K562 (cell line): ENCODE measurements around the gene SEC23IP. TPM values are rescaled to one million over a fixed set of nuclear protein-coding genes. Genes with fewer than 3 reads are reported as not detected.

Experiments
- CEBPG ChIP-seq, 3 experiments: fragments of 200-800 bp in 1 of 3; sonication (Bioruptor generic) in 1 of 3; sonication (generic) in 1 of 3; formaldehyde crosslinking in 1 of 3; IDR thresholded peaks in 2 of 3; conservative IDR thresholded peaks in 1 of 3; 2 replicates each; pipeline versions ENCODE4 v1.6.1 to v1.8.0; 2016 to 2022; ENCODE audit warnings: missing compliant biosample characterization in 2 of 3, missing genetic modification characterization in 2 of 3, mild to moderate bottlenecking in 1 of 3, missing genetic modification reagents in 1 of 3
- E2F3 ChIP-seq: fragments of 250-450 bp; sonication (Bioruptor Pico); IDR thresholded peaks from 2 replicates; pipeline ENCODE4 v1.4.0; 2020; ENCODE audit warnings: mild to moderate bottlenecking
- FOSL1 ChIP-seq: fragments of 200-800 bp; sonication (Bioruptor generic); conservative IDR thresholded peaks from 2 replicates; pipeline ENCODE4 v1.6.1; 2016; ENCODE audit warnings: missing genetic modification characterization, missing compliant biosample characterization
- FOXK1 ChIP-seq: sonication (generic); formaldehyde crosslinking; IDR thresholded peaks from 2 replicates; pipeline ENCODE4 v1.8.0; 2022; ENCODE audit warnings: missing genetic modification reagents, mild to moderate bottlenecking, borderline replicate concordance
- RAD51 ChIP-seq: fragments of 450-650 bp; IDR thresholded peaks from 2 replicates; pipeline ENCODE4 v1.7.1; 2016; ENCODE audit warnings: low read depth, mild to moderate bottlenecking, borderline replicate concordance
- TFAP4 ChIP-seq: sonication (generic); formaldehyde crosslinking; IDR thresholded peaks from 2 replicates; pipeline ENCODE4 v1.8.0; 2022; ENCODE audit warnings: missing genetic modification reagents, mild to moderate bottlenecking, moderate library complexity, borderline replicate concordance
- ZNF140 ChIP-seq: fragments of 250-450 bp; sonication (Bioruptor Pico); IDR thresholded peaks from 2 replicates; pipeline ENCODE4 v1.8.0; 2021; ENCODE audit warnings: moderate library complexity, mild to moderate bottlenecking, inconsistent platforms
- ZNF282 ChIP-seq: sonication (generic); formaldehyde crosslinking; IDR thresholded peaks from 2 replicates; pipeline ENCODE4 v1.8.1; 2023; ENCODE audit warnings: missing genetic modification reagents
- ZNF609 ChIP-seq: sonication (generic); formaldehyde crosslinking; IDR thresholded peaks from 2 replicates; pipeline ENCODE4 v1.8.1; 2023; ENCODE audit warnings: missing genetic modification reagents, mild to moderate bottlenecking, borderline replicate concordance
- ZNF830 ChIP-seq: fragments of 250-450 bp; sonication (Bioruptor Pico); IDR thresholded peaks from 2 replicates; pipeline ENCODE4 v1.5.0; 2021; ENCODE audit warnings: mild to moderate bottlenecking
- polyA plus RNA-seq, 8 experiments: library from polyadenylated mRNA; depleted of rRNA in 4 of 8; stranded (reverse) in 5 of 8; unstranded in 3 of 8; fragments of >200 nt; fragmentation: Nextera tagmentation in 2 of 8; fragmentation: Illumina TruSeq in 1 of 8; extraction: Ambion mirVana in 2 of 8; extraction: Trizol in 1 of 8; gene quantifications; 2 replicates each; pipeline versions ENCODE4 v1.2.1 to v1.2.3, GENCODE V29; 2011 to 2014; ENCODE audit warnings: inconsistent platforms in 1 of 8, missing spikeins in 1 of 8
- total RNA-seq, 7 experiments: library from RNA; depleted of rRNA in 6 of 7; stranded (reverse); fragments of >200 nt in 6 of 7; fragmentation: Illumina TruSeq in 2 of 7; extraction: Trizol in 2 of 7; gene quantifications; 2 replicates each; pipeline versions ENCODE4 v1.2.1 to v1.2.3, GENCODE V29; 2011 to 2021; ENCODE audit warnings: low replicate concordance in 1 of 7
- TF ChIP-seq, protein P1 (sequence below): fragments of 150-350 bp; IDR thresholded peaks from 2 replicates; pipeline ENCODE4 v1.6.1; 2014; ENCODE audit warnings: low read depth, mild to moderate bottlenecking, low read length, borderline replicate concordance
- TF ChIP-seq, protein P2 (sequence below): fragments of 250-450 bp; sonication (Bioruptor Pico); IDR thresholded peaks from 2 replicates; pipeline ENCODE4 v1.4.0; 2020

Gene SEC23IP
- total and polyA plus RNA-seq, 9 of the 15 experiments (the other 6 are each of a cell fraction or from before 2014, with no cell fraction given) = 15.8 to 38.4 (median 22.5) TPM

- TF ChIP-seq, protein P1, sequence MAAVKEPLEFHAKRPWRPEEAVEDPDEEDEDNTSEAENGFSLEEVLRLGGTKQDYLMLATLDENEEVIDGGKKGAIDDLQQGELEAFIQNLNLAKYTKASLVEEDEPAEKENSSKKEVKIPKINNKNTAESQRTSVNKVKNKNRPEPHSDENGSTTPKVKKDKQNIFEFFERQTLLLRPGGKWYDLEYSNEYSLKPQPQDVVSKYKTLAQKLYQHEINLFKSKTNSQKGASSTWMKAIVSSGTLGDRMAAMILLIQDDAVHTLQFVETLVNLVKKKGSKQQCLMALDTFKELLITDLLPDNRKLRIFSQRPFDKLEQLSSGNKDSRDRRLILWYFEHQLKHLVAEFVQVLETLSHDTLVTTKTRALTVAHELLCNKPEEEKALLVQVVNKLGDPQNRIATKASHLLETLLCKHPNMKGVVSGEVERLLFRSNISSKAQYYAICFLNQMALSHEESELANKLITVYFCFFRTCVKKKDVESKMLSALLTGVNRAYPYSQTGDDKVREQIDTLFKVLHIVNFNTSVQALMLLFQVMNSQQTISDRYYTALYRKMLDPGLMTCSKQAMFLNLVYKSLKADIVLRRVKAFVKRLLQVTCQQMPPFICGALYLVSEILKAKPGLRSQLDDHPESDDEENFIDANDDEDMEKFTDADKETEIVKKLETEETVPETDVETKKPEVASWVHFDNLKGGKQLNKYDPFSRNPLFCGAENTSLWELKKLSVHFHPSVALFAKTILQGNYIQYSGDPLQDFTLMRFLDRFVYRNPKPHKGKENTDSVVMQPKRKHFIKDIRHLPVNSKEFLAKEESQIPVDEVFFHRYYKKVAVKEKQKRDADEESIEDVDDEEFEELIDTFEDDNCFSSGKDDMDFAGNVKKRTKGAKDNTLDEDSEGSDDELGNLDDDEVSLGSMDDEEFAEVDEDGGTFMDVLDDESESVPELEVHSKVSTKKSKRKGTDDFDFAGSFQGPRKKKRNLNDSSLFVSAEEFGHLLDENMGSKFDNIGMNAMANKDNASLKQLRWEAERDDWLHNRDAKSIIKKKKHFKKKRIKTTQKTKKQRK = no peak
- TF ChIP-seq E2F3 (CRISPR knock-in tag) = no peak
- TF ChIP-seq ZNF609 (CRISPR knock-in tag) = no peak
- TF ChIP-seq ZNF830 = no peak
- TF ChIP-seq TFAP4 (CRISPR knock-in tag) = no peak
- no peak for TF ChIP-seq FOSL1 (tag)
- no peak for TF ChIP-seq RAD51
- TF ChIP-seq, protein P2, sequence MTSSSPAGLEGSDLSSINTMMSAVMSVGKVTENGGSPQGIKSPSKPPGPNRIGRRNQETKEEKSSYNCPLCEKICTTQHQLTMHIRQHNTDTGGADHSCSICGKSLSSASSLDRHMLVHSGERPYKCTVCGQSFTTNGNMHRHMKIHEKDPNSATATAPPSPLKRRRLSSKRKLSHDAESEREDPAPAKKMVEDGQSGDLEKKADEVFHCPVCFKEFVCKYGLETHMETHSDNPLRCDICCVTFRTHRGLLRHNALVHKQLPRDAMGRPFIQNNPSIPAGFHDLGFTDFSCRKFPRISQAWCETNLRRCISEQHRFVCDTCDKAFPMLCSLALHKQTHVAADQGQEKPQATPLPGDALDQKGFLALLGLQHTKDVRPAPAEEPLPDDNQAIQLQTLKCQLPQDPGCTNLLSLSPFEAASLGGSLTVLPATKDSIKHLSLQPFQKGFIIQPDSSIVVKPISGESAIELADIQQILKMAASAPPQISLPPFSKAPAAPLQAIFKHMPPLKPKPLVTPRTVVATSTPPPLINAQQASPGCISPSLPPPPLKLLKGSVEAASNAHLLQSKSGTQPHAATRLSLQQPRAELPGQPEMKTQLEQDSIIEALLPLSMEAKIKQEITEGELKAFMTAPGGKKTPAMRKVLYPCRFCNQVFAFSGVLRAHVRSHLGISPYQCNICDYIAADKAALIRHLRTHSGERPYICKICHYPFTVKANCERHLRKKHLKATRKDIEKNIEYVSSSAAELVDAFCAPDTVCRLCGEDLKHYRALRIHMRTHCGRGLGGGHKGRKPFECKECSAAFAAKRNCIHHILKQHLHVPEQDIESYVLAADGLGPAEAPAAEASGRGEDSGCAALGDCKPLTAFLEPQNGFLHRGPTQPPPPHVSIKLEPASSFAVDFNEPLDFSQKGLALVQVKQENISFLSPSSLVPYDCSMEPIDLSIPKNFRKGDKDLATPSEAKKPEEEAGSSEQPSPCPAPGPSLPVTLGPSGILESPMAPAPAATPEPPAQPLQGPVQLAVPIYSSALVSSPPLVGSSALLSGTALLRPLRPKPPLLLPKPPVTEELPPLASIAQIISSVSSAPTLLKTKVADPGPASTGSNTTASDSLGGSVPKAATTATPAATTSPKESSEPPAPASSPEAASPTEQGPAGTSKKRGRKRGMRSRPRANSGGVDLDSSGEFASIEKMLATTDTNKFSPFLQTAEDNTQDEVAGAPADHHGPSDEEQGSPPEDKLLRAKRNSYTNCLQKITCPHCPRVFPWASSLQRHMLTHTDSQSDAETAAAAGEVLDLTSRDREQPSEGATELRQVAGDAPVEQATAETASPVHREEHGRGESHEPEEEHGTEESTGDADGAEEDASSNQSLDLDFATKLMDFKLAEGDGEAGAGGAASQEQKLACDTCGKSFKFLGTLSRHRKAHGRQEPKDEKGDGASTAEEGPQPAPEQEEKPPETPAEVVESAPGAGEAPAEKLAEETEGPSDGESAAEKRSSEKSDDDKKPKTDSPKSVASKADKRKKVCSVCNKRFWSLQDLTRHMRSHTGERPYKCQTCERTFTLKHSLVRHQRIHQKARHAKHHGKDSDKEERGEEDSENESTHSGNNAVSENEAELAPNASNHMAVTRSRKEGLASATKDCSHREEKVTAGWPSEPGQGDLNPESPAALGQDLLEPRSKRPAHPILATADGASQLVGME (CRISPR knock-in tag) = no peak
- no peak for TF ChIP-seq ZNF282 (CRISPR knock-in tag)
- no peak for TF ChIP-seq CEBPG (CRISPR knock-in tag; IDR thresholded peaks at IDR 0.05)
- TF ChIP-seq CEBPG (tag; conservative IDR thresholded peaks at IDR 0.05 in 1 of 2, IDR thresholded peaks at IDR 0.05 in 1 of 2) = no peak
- TF ChIP-seq FOXK1 (CRISPR knock-in tag) = no peak
- no peak for TF ChIP-seq ZNF140 (CRISPR knock-in tag)
These were observed 77.1 kb downstream of the SEC23IP start (continued) for GRCh38 chr10:119969609-119970008.
